GM12891 (cell line): ENCODE measurements around the gene INPP5B.
"Not testable (repeated sequence)": the region's sequence is repeated elsewhere in the genome, so short reads cannot be mapped to it uniquely, and the experiment has no call there.

Experiments used
- POLR2A ChIP-seq: IDR thresholded peaks from 2 replicates; pipeline ENCODE4 v1.6.1; 2011; ENCODE audit warnings: low read depth, low read length, control low read depth
- POLR2AphosphoS5 ChIP-seq: IDR thresholded peaks from 2 replicates; pipeline ENCODE4 v1.6.1; 2011; ENCODE audit warnings: low read depth, low read length, control low read depth
- SPI1 ChIP-seq: IDR thresholded peaks from 2 replicates; pipeline ENCODE4 v1.6.1; 2011; ENCODE audit warnings: low read depth, low read length, control low read depth

GRCh38 chr1:37964106-37964505 lies 17.3 kb upstream of the INPP5B start:
- TF ChIP-seq POLR2A, POLR2AphosphoS5, SPI1: not testable (repeated sequence)
